Prostate gland (tissue), 2 donors: ENCODE measurements around the gene GNAI2.

Experiments used
- CTCF ChIP-seq, 4 experiments: fragments of 200-600 bp in 2 of 4; fragments of 450-650 bp in 2 of 4; sonication (generic) in 2 of 4; IDR thresholded peaks; 1 replicate in 3 of 4; 2 replicates in 1 of 4; pipeline ENCODE4 v1.5.1; 2016 to 2019; ENCODE audit warnings: antibody characterized with exemption in 4 of 4, mild to moderate bottlenecking in 2 of 4, moderate library complexity in 2 of 4
- POLR2A ChIP-seq: fragments of 450-650 bp; IDR thresholded peaks from one replicate; pipeline ENCODE4 v1.6.1; 2016; ENCODE audit warnings: antibody characterized with exemption, mild to moderate bottlenecking
- POLR2AphosphoS5 ChIP-seq: sonication (generic); formaldehyde crosslinking; IDR thresholded peaks from one replicate; pipeline ENCODE4 v1.6.1; 2017; ENCODE audit warnings: antibody characterized with exemption

GRCh38 chr3:50226888-50227389 is 9.1 kb upstream of the GNAI2 start:
- TF ChIP-seq CTCF (IDR thresholded peaks at IDR 0.05) (no peak), POLR2AphosphoS5 (no peak), POLR2A (peak; percentile 6)
